Skeletal muscle cell (primary cell): ENCODE measurements around the gene BSPRY.
A peak's percentile ranks its signal among the peaks of the same experiment; 100 is the strongest.

Experiments used
- DNase-seq: peaks from one replicate; pipeline ENCODE4 v3.0.0-alpha.2; 2010; ENCODE audit warnings: low read depth
- H3K4me3 ChIP-seq: 2 replicates; pipeline ENCODE4 v1.5.1; 2011; ENCODE audit warnings: low read depth, mild to moderate bottlenecking, control low read depth, low read length, moderate library complexity

Gene BSPRY

GRCh38 chr9:113349445-113350094 lies at the start of gene BSPRY:
Gene BSPRY, plus strand, starts transcription at chr9:113349541. Its CDS starts 39 bp downstream, at chr9:113349580.
- DNase-seq, result no peak
- peak within 1 kb of the TSS; percentile 25 for H3K4me3 ChIP-seq

GRCh38 chr9:113299800-113300292 lies 49.5 kb upstream of the BSPRY start:
- peak overlapping the region; percentile 1 for H3K4me3 ChIP-seq
- DNase-seq, result no peak

GRCh38 chr9:113301548-113301947 lies 47.8 kb upstream of the BSPRY start:
- no peak overlapping the region for H3K4me3 ChIP-seq
- DNase-seq, result no peak

GRCh38 chr9:113302792-113303418 lies 46.4 kb upstream of the BSPRY start, which contains the start of gene RNF183:
Gene RNF183, minus strand, starts transcription at chr9:113303376. Its CDS starts 5,192 bp downstream, at chr9:113298184.
- no peak for DNase-seq
- no peak within 1 kb of the TSS for H3K4me3 ChIP-seq

GRCh38 chr9:113306566-113306965 lies 42.8 kb upstream of the BSPRY start:
- no peak for DNase-seq
- H3K4me3 ChIP-seq, result no peak overlapping the region

- DNase-seq, result no peak
- no peak overlapping the region for H3K4me3 ChIP-seq
These were observed 41.9 kb upstream of the BSPRY start for GRCh38 chr9:113307396-113307975.

GRCh38 chr9:113309204-113309813 lies 40.0 kb upstream of the BSPRY start:
- DNase-seq, result no peak
- no peak overlapping the region for H3K4me3 ChIP-seq

GRCh38 chr9:113310538-113310937 lies 38.8 kb upstream of the BSPRY start:
- H3K4me3 ChIP-seq, result no peak overlapping the region
- no peak for DNase-seq

- DNase-seq, result no peak
- no peak overlapping the region for H3K4me3 ChIP-seq
These were observed 37.4 kb upstream of the BSPRY start for GRCh38 chr9:113311961-113312360.

GRCh38 chr9:113313261-113313660 lies 36.1 kb upstream of the BSPRY start:
- H3K4me3 ChIP-seq, result no peak overlapping the region
- no peak for DNase-seq

- DNase-seq, result no peak
- H3K4me3 ChIP-seq, result no peak overlapping the region
These were observed 34.1 kb upstream of the BSPRY start for GRCh38 chr9:113315231-113315630.

GRCh38 chr9:113316030-113316429 lies 33.3 kb upstream of the BSPRY start:
- DNase-seq, result no peak
- H3K4me3 ChIP-seq, result no peak overlapping the region

- H3K4me3 ChIP-seq, result no peak overlapping the region
- DNase-seq, result no peak
These were observed 31.6 kb upstream of the BSPRY start for GRCh38 chr9:113317777-113318176.

- H3K4me3 ChIP-seq, result no peak overlapping the region
- no peak for DNase-seq
These were observed 30.3 kb upstream of the BSPRY start for GRCh38 chr9:113319054-113319453.

- H3K4me3 ChIP-seq, result no peak overlapping the region
- DNase-seq, result no peak
These were observed 29.3 kb upstream of the BSPRY start for GRCh38 chr9:113320051-113320450.

- no peak for DNase-seq
These were observed 26.7 kb upstream of the BSPRY start for GRCh38 chr9:113322671-113323070.

GRCh38 chr9:113326230-113326629 lies 23.1 kb upstream of the BSPRY start:
- H3K4me3 ChIP-seq, result no peak overlapping the region
- DNase-seq, result no peak

More at GRCh38 chr9:113322671-113323070, 26.7 kb upstream of the BSPRY start:
- no peak overlapping the region for H3K4me3 ChIP-seq

- no peak overlapping the region for H3K4me3 ChIP-seq
- DNase-seq, result no peak
These were observed 21.1 kb upstream of the BSPRY start for GRCh38 chr9:113328045-113328782.

GRCh38 chr9:113331780-113332179 lies 17.6 kb upstream of the BSPRY start:
- DNase-seq, result no peak
- H3K4me3 ChIP-seq, result no peak overlapping the region

GRCh38 chr9:113337714-113338113 lies 11.6 kb upstream of the BSPRY start:
- H3K4me3 ChIP-seq, result no peak overlapping the region
- no peak for DNase-seq
